GM12801 (cell line): Measurements from ENCODE around the gene CACHD1.

Experiments
- TF ChIP-seq, protein P1 (sequence below): IDR thresholded peaks from one replicate; pipeline ENCODE4 v1.5.1; 2011; ENCODE audit warnings: control low read depth; ENCODE audit not compliant: insufficient read length; ENCODE audit errors: extremely low read depth

The CACHD1 gene

DNA sequence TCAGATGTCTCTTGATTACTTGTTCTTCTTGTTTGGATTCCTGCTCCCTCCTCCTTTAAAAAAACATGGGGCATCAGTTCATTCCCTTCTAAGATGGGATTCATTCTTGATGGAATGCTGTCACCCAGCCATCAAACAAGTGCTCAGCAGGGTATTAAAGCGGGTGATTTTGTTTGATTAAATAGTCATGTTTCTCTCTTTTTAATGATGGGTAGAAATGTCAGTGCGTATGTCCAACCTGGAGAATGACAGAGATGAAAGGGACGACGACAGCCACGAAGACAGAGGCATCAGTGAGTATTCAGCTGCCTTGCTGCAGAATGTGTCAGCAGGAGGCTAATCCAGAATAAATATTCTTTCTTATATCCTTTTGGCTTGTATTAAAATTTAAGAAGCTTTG, 211.1 kb downstream of the CACHD1 start:
- TF ChIP-seq, protein P1, sequence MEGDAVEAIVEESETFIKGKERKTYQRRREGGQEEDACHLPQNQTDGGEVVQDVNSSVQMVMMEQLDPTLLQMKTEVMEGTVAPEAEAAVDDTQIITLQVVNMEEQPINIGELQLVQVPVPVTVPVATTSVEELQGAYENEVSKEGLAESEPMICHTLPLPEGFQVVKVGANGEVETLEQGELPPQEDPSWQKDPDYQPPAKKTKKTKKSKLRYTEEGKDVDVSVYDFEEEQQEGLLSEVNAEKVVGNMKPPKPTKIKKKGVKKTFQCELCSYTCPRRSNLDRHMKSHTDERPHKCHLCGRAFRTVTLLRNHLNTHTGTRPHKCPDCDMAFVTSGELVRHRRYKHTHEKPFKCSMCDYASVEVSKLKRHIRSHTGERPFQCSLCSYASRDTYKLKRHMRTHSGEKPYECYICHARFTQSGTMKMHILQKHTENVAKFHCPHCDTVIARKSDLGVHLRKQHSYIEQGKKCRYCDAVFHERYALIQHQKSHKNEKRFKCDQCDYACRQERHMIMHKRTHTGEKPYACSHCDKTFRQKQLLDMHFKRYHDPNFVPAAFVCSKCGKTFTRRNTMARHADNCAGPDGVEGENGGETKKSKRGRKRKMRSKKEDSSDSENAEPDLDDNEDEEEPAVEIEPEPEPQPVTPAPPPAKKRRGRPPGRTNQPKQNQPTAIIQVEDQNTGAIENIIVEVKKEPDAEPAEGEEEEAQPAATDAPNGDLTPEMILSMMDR = no peak

DNA sequence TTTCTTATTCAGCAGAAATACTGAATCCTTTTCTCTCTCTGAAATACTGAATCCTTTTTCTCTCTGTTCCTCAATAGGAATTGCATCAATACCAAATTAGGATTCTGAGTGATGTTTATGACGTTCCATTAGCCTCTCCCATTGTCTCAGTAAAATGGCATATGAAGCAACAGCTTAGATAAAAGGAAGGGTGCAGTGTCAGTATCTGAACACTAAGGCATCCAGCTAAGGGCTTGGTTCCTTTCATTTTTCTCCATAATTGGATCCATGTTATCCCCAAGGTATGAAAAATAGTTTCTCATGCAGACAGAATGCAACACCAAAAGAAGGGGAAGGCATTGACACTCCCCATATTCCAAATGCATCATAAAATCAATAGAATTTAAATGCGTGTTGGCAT, 213.5 kb downstream of the CACHD1 start:
- TF ChIP-seq, protein P1 = no peak

DNA sequence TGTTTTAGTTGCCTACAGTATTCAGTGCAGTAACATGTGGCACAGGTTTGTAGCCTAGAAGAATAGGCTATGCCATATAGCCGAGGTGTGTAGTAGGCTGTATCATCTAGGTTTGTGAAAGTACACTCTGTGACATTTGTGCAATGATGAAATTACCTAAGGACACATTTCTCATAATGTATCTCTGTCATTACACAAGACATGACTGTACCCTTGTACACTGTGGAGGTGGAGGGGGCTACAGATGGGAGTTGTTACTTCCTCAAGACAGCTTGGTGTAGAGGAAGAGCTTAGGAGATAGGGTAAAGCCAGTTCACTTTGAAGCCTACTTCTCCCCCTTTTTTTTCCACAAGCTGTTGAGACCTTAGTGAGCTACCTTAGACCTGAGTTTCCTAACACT, 215.3 kb downstream of the CACHD1 start:
- TF ChIP-seq, protein P1 = no peak

DNA sequence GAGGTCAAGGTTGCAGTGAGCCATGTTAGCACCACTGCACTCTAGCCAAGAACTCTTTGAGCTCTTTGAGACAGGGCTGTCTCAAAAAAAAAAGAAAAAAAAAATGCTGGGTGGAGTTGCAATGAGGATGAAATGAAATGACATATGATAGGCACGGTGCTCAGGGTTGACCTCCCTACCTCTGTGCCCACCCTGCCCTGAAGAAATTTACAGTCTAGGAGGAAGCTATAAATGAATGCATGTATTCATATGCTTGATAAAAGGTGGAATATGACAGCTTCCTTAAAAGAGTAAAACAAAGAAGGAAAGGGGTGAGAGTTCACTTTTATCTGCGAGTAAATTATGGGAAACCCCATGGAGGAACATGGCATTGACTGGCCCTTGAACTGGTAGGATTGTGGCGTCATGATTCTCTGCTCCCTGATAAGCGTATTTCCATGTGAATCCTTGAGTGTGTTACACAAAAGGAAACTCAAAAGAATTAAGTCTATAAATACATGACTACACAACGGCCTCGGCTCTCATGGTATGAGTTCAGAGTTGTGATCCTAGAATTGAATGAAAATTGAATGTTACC, 215.9 kb downstream of the CACHD1 start:
- TF ChIP-seq, protein P1 = no peak

DNA sequence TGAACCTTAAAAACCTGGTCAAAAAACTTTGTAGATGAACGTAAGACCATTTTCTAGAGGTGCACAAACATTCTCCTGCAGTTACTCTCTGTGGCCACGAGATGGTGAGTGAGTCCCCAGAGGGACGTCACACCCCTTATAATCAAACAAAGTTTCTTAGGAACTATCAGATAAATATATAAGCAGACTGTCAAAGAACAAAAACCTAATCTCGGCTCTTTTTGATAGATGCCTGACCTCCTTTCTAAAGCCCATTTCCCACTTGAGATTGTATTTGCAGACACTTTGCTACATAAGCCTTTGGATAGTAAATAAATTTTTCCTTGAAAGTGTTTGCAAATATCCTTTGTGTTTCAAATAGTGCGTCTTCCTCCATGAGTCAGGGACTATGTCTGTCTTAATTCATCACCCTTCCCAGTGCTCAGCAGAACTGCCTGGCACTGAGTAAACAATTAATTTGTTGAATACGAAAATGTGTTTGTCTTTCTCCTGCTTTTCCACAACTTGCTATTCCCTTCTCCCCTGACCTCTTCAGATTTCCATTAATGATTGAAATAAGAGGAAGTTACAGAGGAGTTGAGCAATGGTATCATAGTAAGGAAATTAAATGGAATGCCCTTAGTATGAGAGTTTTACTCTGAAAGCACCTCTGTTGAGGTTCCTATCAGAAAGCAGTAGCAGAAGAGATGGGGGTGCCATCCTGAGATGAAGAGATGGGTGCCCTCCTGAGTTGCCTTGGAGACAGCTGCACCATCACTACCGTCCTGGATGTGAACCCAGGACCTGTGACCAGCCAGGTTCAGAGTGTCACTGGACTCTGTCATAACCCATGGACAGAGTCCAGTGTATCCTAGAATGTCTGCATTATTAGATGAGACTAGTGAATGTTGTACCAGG, 217.1 kb downstream of the CACHD1 start:
- TF ChIP-seq, protein P1 = no peak

DNA sequence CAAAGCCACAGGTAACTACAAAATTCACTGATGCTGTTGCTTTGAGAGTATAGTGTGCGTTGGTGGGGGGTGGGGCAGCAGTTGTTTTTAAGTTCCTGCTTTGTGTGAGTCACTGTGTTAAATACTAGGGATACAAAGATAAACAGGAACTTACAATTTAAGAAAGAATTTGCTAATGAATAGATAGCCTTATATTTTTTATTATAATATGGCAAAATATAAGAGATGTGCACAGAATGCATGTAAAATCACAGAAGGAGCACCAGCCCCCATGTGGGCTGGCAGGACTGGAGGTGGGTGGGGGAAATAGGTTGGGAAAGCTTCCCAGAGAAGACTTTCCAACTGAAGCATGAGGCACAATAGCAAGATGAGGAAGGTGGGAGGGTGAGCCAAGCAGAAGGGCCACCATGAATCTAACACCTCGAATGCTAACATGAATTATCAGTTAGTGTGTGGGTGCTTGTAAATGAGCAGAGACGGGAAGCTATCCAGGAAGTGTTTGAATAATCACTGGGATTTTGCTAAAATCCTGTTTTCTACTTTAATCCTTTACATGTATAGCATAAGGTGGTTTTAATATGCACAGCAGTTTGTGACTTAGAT, 217.9 kb downstream of the CACHD1 start:
- TF ChIP-seq, protein P1 = no peak

DNA sequence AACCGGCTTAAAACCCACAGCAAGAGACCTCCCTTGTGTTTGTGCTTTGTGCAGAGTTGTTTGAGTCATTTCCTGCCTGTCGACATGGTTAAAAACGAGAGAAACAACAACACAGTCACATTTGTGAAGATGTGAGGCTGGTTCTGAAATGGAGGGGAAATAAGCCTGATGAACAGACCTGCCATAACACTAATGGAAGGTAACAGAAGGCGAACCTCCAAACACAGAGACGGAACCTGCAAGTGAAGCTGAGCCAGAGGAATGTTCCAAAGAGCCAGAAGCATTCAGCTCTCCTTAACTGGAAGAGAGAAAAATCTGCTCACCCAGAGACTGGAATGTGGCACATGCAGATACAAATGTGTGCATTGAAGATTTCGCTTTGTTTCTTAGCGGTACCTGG, 221.7 kb downstream of the CACHD1 start:
- TF ChIP-seq, protein P1 = no peak
